ENCODE measurements around the gene ITGA3.

ITGA3 gene

DNA sequence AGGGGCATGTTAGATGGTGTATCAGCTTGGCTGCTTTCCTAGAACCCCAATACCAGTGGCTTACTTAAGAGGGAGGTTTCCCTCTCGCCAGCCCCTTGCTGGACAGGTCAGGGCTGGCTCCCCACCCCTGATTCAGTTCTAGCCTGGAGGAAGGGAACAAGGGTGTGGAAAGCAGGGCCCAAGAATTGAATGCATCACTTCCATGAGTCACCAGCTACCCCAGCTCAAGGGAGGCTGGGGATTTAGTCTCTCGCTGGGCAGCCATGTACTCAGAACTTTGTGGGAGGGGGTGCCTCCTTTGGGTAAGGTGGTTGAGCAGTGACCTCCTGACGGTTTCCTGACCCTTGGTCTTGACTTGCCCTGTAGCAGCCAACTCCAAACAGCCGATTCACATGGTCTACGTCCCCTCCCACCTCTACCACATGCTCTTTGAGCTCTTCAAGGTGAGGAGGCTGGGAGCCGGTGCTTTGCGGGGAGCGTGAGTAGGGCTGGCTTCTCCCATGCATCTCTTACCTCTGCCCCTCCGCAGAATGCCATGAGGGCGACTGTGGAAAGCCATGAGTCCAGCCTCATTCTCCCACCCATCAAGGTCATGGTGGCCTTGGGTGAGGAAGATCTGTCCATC, 52.0 kb downstream of the ITGA3 start:
- Histone ChIP-seq H3K27ac (no peak overlapping the region), H3K36me3 (ENCODE audit: control insufficient read depth, insufficient read depth, low read length) (no peaks in the 10 kb centered on the region), H3K4me2 (ENCODE audit: low read length) (no peak overlapping the region), H3K4me3 (ENCODE audit: low read depth, low read length) (no peak overlapping the region), H3K27me3 (ENCODE audit: control insufficient read depth, insufficient read depth, low read length) (no peaks in the 10 kb centered on the region), H3K9ac (no peak overlapping the region), H3K79me2 (no peaks in the 10 kb centered on the region), H2AFZ (no peak overlapping the region), H3K9me3 (ENCODE audit: control insufficient read depth, low read length) (no peaks in the 10 kb centered on the region), H3K4me1 (peaks cover 11% of the 10 kb centered on the region)
- TF ChIP-seq, protein P1, sequence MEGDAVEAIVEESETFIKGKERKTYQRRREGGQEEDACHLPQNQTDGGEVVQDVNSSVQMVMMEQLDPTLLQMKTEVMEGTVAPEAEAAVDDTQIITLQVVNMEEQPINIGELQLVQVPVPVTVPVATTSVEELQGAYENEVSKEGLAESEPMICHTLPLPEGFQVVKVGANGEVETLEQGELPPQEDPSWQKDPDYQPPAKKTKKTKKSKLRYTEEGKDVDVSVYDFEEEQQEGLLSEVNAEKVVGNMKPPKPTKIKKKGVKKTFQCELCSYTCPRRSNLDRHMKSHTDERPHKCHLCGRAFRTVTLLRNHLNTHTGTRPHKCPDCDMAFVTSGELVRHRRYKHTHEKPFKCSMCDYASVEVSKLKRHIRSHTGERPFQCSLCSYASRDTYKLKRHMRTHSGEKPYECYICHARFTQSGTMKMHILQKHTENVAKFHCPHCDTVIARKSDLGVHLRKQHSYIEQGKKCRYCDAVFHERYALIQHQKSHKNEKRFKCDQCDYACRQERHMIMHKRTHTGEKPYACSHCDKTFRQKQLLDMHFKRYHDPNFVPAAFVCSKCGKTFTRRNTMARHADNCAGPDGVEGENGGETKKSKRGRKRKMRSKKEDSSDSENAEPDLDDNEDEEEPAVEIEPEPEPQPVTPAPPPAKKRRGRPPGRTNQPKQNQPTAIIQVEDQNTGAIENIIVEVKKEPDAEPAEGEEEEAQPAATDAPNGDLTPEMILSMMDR (IDR thresholded peaks at IDR 0.05), result no peak

DNA sequence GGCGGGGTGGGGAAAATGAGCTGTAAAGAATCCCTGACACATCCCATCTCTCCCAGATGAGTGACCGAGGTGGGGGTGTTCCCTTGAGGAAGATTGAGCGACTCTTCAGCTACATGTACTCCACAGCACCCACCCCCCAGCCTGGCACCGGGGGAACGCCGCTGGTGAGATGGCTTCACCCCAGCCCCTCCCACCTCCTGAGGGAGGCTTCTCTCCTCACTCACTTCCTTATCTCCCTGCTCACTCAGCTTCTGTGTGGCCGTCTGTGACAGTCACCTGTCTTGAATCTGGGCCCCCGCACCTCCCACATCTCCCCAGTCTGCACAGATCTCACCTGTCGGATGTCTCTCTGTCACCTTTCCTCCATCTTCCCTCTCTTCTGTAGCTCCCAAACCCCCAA, 52.6 kb downstream of the ITGA3 start:
- H3K4me1 ChIP-seq, result peaks cover 15% of the 10 kb centered on the region
- H3K9me3 ChIP-seq (ENCODE audit: control insufficient read depth, low read length), result no peaks in the 10 kb centered on the region
- TF ChIP-seq, protein P1 (IDR thresholded peaks at IDR 0.05), result no peak
- no peak overlapping the region for H3K9ac ChIP-seq
- no peaks in the 10 kb centered on the region for H3K79me2 ChIP-seq
- no peak overlapping the region for H3K4me3 ChIP-seq (ENCODE audit: low read depth, low read length)
- H3K27me3 ChIP-seq (ENCODE audit: control insufficient read depth, insufficient read depth, low read length), result no peaks in the 10 kb centered on the region
- no peak overlapping the region for H3K27ac ChIP-seq
- H3K36me3 ChIP-seq (ENCODE audit: control insufficient read depth, insufficient read depth, low read length), result no peaks in the 10 kb centered on the region
- no peak overlapping the region for H3K4me2 ChIP-seq (ENCODE audit: low read length)
- H2AFZ ChIP-seq, result no peak overlapping the region

DNA sequence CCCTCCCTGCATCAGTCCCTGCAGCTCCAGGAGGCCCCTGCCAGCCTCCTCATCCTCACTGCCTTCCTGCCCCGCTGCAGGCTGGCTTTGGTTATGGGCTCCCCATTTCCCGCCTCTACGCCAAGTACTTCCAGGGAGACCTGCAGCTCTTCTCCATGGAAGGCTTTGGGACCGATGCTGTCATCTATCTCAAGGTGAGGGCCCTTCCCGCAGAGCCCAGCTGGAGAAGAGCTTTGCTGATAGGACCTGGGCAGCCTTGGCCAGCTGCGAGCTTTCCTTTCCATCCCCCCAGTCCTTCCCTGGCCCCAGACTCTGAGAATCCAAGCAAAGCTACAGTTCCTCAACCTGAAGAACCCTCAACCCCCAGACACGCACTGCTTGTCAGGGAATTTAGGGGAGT, 53.3 kb downstream of the ITGA3 start:
- Histone ChIP-seq H3K4me1 (peaks cover 15% of the 10 kb centered on the region), H3K27ac (no peak overlapping the region)

DNA sequence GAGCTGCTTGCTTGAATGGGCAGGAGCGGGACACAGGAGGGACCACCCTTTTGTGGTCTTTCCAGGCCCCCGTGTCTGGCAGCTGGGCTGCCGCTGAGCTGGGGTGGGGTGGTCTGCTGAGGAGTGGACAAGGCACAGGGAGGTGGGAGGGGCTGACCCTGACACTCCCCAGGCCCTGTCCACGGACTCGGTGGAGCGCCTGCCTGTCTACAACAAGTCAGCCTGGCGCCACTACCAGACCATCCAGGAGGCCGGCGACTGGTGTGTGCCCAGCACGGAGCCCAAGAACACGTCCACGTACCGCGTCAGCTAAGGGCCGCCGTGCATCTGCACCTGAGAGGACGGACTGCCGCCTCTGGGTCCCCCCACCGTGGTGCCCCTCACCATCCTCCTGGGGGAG, 53.9 kb downstream of the ITGA3 start:
- Histone ChIP-seq H3K4me2 (ENCODE audit: low read length) (no peak overlapping the region), H3K27ac (no peak overlapping the region)

More for the DNA sequence above, 53.3 kb downstream of the ITGA3 start:
- H3K27me3 ChIP-seq (ENCODE audit: control insufficient read depth, insufficient read depth, low read length), result no peaks in the 10 kb centered on the region
- no peak overlapping the region for H3K4me3 ChIP-seq (ENCODE audit: low read depth, low read length)
- H3K9ac ChIP-seq, result no peak overlapping the region
- TF ChIP-seq, protein P1 (IDR thresholded peaks at IDR 0.05), result no peak
- H2AFZ ChIP-seq, result no peak overlapping the region
- no peak overlapping the region for H3K4me2 ChIP-seq (ENCODE audit: low read length)
- H3K36me3 ChIP-seq (ENCODE audit: control insufficient read depth, insufficient read depth, low read length), result no peaks in the 10 kb centered on the region
- H3K79me2 ChIP-seq, result no peaks in the 10 kb centered on the region
- H3K9me3 ChIP-seq (ENCODE audit: control insufficient read depth, low read length), result no peaks in the 10 kb centered on the region

More for the DNA sequence above, 53.9 kb downstream of the ITGA3 start:
- peaks cover 17% of the 10 kb centered on the region for H3K4me1 ChIP-seq
- no peaks in the 10 kb centered on the region for H3K36me3 ChIP-seq (ENCODE audit: control insufficient read depth, insufficient read depth, low read length)
- H3K9ac ChIP-seq, result no peak overlapping the region
- no peak overlapping the region for H3K4me3 ChIP-seq (ENCODE audit: low read depth, low read length)
- TF ChIP-seq, protein P1 (IDR thresholded peaks at IDR 0.05), result no peak
- H2AFZ ChIP-seq, result no peak overlapping the region
- H3K9me3 ChIP-seq (ENCODE audit: control insufficient read depth, low read length), result no peaks in the 10 kb centered on the region
- H3K27me3 ChIP-seq (ENCODE audit: control insufficient read depth, insufficient read depth, low read length), result no peaks in the 10 kb centered on the region
- H3K79me2 ChIP-seq, result no peaks in the 10 kb centered on the region

Data from parathyroid adenoma (tissue), 2 donors.